GM12801 (cell line): Measurements from ENCODE around the gene ZC3H6.

Source experiments
- TF ChIP-seq, protein P1 (sequence below): IDR thresholded peaks from one replicate; pipeline ENCODE4 v1.5.1; 2011; ENCODE audit warnings: control low read depth; ENCODE audit not compliant: insufficient read length; ENCODE audit errors: extremely low read depth

The ZC3H6 gene

DNA sequence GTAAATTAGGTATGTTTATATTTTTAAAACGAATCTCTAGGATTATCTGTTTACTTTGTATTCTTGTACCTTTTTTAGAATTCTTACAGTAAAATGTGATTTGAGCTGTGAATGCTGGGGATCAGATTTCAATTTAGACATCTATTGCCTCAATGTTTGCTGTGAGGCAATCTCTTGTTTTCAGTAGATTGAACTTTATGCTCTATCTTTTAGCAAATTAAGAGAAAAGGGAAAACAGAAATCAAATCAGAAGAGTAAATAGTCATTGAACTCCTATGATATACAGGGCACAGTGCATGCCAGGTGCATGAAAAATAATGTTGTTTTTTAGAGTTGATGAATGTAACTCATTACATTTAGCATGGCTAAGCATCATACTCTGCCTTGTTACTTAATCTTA, 39.5 kb downstream of the ZC3H6 start:
- TF ChIP-seq, protein P1, sequence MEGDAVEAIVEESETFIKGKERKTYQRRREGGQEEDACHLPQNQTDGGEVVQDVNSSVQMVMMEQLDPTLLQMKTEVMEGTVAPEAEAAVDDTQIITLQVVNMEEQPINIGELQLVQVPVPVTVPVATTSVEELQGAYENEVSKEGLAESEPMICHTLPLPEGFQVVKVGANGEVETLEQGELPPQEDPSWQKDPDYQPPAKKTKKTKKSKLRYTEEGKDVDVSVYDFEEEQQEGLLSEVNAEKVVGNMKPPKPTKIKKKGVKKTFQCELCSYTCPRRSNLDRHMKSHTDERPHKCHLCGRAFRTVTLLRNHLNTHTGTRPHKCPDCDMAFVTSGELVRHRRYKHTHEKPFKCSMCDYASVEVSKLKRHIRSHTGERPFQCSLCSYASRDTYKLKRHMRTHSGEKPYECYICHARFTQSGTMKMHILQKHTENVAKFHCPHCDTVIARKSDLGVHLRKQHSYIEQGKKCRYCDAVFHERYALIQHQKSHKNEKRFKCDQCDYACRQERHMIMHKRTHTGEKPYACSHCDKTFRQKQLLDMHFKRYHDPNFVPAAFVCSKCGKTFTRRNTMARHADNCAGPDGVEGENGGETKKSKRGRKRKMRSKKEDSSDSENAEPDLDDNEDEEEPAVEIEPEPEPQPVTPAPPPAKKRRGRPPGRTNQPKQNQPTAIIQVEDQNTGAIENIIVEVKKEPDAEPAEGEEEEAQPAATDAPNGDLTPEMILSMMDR: no peak

DNA sequence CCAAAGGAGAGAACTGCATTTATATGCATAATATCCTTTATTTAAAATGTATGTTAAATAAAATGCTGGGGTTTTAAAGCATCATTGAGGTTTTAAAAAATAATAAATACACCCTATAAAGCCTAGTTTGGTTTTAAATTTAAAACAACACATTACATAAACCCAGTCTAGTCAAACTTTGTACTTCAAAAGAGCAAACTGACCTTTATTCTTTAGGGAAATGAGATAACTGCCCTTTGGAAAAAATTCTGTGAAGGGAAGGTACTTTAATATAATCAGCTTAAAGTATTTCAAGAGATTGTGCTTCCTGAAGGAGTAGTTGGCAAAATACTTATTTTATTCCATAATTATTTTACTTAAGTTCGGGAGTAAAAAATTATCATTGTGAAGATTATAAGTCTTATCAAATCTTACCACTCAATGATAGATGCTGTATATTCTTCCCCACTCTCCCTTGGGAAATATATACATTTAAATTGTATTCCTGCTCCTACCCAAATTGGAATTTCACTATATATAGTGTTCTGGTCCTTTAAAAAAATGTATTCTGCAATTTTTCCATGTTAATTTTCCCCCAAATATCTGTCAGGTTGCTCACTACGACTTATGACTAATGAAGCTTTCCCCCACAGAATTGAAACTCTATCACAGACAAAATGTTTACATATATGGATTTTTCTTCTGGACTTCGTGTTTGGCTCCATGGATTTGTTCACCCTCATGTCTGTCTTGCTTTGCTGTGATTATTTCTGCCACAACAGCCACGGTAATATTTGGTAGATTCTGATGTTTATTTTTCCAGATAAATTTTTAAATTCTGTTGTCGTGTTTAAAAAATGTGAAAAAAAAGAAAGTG, 42.1 kb downstream of the ZC3H6 start:
- TF ChIP-seq, protein P1: no peak

DNA sequence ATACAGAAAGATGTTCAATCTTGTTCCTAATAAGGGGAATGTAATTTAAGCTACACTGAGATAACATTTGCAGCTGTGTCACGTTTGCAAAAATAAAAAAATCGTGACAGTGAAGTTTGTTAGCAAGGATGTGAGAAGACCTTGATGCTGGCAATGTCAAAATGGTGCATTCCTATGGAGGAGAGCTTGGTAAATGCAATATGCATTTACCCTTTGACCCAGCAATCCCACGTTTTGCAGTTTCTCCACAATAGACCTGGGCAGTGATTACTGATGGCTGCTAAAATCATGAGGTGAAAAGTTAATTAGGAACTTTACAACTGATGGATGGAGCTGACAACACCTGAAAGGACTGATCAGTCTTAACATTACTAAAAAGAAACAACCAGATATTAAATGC, 43.1 kb downstream of the ZC3H6 start:
- TF ChIP-seq, protein P1: no peak

DNA sequence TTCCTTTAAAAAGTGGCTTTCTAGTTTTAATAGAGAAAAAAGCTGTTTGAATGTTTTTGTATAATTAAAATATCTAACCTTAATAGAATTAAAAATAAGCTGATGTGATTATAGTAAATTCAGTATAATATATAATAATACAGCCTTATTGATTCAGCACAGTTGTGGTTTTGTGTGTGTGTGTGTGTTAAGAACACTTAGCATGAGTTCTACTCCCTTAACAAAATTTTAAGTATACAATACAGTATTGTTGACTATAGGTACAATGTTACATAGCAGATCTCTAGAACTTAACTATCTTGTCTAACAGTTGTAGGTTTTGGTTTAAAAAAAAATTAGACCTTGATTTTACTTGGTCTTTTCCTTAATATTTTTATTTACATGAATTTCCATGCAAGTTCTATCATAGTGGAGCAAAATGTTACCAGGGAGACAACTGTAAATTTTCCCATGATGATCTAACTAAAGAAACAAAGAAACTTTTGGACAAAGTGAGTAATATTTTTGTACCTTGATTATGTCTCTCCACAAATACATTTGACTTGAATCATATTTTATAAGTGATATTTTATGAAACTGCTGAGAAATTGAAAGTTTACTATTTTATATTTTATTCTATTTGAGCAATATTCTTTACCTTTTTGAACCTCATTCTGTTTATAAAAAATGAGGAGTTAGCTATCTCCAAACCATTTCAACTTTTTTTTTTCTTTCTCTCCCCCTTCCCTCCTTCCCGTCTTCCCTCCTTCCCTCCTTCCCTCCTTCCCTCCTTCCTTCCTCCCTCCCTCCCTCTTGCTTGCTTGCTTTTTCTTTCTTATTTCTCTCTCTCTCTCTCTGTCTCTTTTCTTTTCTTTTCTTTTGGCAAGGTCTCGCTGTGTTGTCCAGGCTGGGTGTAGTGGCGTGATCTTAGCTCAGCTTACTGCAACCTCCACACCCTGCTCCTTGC, 46.3 kb downstream of the ZC3H6 start:
- TF ChIP-seq, protein P1: no peak

DNA sequence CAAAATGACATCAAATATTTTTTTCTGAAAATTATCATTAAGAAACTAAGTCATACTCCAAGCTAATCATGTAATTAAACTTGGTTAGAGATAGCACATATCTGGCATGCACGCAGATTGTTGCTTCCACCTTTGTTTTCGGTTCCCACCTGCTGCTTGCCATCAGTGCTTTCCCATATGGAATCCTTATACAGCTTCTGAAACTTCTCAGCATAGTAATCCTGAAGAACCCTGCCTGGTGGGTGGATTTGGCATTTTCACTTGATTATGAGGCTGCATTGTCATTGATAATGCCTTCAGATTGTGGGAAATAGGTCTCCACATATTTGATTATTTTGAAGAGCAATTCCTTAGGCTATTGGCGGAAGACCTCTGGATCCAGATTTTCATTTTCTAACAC, 47.5 kb downstream of the ZC3H6 start:
- TF ChIP-seq, protein P1: no peak

DNA sequence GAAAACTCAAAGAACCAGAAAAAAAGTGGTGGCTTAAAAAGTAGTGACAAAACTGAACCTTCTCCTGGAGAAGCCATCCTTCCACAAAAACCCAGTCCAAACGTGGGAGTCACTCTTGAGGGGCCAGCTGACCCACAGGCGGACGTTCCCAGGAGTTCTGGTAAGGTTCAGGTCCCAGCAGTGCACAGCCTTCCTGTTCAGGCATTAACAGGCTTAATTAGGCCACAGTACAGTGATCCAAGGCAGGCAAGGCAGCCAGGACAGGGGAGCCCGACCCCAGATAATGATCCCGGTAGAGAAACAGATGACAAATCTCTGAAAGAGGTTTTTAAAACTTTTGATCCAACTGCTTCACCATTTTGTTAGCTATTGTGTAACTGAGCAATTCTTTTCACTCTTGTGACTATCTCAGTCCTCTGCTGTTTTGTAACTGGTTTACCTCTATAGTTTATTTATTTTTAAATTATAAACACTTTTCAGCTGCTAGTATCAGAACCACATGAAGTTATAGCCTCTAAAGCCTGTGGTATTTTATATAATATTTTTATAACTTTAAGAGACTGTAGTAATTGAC, 56.8 kb downstream of the ZC3H6 start:
- TF ChIP-seq, protein P1: no peak

DNA sequence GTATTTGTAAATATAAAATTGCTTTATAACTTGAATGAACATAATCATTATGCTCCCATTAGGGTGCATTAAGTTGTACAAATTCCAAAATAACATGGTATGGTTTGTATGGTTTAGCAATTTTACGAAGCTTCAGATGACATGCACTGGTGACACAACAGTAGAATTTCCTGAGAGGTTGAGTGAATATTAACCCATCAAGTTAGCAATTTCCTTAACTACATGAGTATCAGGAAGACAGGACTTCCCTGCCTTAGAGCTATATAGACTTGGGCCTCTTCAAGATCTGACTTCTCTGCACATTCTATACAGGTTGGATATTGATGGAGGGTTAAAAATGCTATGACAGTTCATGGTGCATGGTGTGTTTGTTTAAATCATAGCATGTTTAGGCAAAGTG, 60.2 kb downstream of the ZC3H6 start:
- TF ChIP-seq, protein P1: no peak
